Right lobe of liver (tissue), 4 donors: Measurements from ENCODE around the gene TSTD2.

Experiments
- POLR2A ChIP-seq: fragments of 450-650 bp; IDR thresholded peaks from one replicate; pipeline ENCODE4 v1.6.1; 2017; ENCODE audit warnings: antibody characterized with exemption, mild to moderate bottlenecking
- TF ChIP-seq, protein P1 (sequence below), 4 donors: fragments of 200-600 bp in 3 of 4; fragments of 450-650 bp in 1 of 4; IDR thresholded peaks; one replicate each; pipeline versions ENCODE4 v1.5.1 to v1.8.0; 2016 to 2022; ENCODE audit warnings: antibody characterized with exemption in 4 of 4, mild to moderate bottlenecking in 2 of 4
- donor health status: DM: no; HTN: no; CAD: no.
- donor health status: DM: no; HTN: no; CAD: no.
- donor health status: DM: no; HTN: yes; CAD: no.

DNA sequence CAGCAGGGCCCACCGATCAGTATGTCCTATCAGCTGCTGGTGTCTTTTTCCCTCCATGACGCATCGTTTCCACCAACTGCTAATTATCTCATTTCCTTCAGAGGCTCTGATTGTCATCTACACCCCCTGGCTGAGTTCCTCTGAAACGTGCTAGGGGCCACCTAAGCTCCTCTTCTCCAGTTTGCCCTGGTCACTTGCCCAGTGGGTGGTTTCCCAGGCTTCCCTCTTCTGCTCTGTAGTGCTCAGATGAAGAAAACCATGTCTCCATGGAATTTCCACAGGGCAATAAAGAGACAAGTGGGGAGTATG, 65.3 kb downstream of the TSTD2 start:
- TF ChIP-seq, protein P1, sequence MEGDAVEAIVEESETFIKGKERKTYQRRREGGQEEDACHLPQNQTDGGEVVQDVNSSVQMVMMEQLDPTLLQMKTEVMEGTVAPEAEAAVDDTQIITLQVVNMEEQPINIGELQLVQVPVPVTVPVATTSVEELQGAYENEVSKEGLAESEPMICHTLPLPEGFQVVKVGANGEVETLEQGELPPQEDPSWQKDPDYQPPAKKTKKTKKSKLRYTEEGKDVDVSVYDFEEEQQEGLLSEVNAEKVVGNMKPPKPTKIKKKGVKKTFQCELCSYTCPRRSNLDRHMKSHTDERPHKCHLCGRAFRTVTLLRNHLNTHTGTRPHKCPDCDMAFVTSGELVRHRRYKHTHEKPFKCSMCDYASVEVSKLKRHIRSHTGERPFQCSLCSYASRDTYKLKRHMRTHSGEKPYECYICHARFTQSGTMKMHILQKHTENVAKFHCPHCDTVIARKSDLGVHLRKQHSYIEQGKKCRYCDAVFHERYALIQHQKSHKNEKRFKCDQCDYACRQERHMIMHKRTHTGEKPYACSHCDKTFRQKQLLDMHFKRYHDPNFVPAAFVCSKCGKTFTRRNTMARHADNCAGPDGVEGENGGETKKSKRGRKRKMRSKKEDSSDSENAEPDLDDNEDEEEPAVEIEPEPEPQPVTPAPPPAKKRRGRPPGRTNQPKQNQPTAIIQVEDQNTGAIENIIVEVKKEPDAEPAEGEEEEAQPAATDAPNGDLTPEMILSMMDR (IDR thresholded peaks at IDR 0.05), result no peak
- no peak for TF ChIP-seq POLR2A
